Astrocyte (in vitro differentiated cells and primary cell): ENCODE measurements around the gene IL1R1. TPM values are rescaled to one million over a fixed set of nuclear protein-coding genes. Genes with fewer than 3 reads are reported as not detected.

Experiments
- DNase-seq: peaks from one replicate; pipeline ENCODE4 v3.0.0-alpha.2; 2010; ENCODE audit warnings: low read depth
- FAIRE-seq: peaks from 2 replicates; lab custom pipeline; 2011; peaks lifted over from hg19 to GRCh38; lab: Jason Lieb, UNC
- H2AFZ ChIP-seq: 2 replicates; pipeline ENCODE4 v1.6.0; 2012; ENCODE audit warnings: low read depth, low read length, inconsistent platforms
- H3K27ac ChIP-seq: 2 replicates; pipeline ENCODE4 v1.5.1; 2011; ENCODE audit warnings: low read depth, low read length, inconsistent platforms
- H3K27me3 ChIP-seq: 2 replicates; pipeline ENCODE4 v1.6.0; 2011; ENCODE audit warnings: low read length, inconsistent platforms; ENCODE audit not compliant: insufficient read depth
- H3K36me3 ChIP-seq: 2 replicates; pipeline ENCODE4 v1.5.1; 2011; ENCODE audit warnings: low read length, inconsistent platforms; ENCODE audit not compliant: insufficient read depth
- H3K4me1 ChIP-seq: 2 replicates; pipeline ENCODE4 v1.5.1; 2011; ENCODE audit warnings: low read length, inconsistent platforms; ENCODE audit not compliant: insufficient read depth
- H3K4me2 ChIP-seq: 2 replicates; pipeline ENCODE4 v1.6.0; 2012; ENCODE audit warnings: low read length, inconsistent platforms
- H3K4me3 ChIP-seq: 2 replicates; pipeline ENCODE4 v1.5.1; 2011; ENCODE audit warnings: low read depth, mild to moderate bottlenecking, low read length, inconsistent platforms; ENCODE audit not compliant: insufficient read depth
- H3K79me2 ChIP-seq: 2 replicates; pipeline ENCODE4 v1.6.0; 2012; ENCODE audit warnings: mild to moderate bottlenecking, low read length, inconsistent platforms; ENCODE audit not compliant: insufficient read depth
- H3K9ac ChIP-seq: 2 replicates; pipeline ENCODE4 v1.6.0; 2012; ENCODE audit warnings: mild to moderate bottlenecking, low read length, inconsistent platforms
- H3K9me3 ChIP-seq: 2 replicates; pipeline ENCODE4 v1.5.1; 2012; ENCODE audit warnings: low read depth, mild to moderate bottlenecking, low read length, inconsistent platforms; ENCODE audit not compliant: insufficient read depth
- H4K20me1 ChIP-seq: 2 replicates; pipeline ENCODE4 v1.6.0; 2012; ENCODE audit warnings: low read length, inconsistent platforms; ENCODE audit not compliant: insufficient read depth
- H3K27ac Mint-ChIP-seq: one replicate; pipeline ENCODE4 v1.8.0; 2021; ENCODE audit warnings: mild to moderate bottlenecking, mixed read lengths; ENCODE audit not compliant: unreplicated experiment
- H3K27me3 Mint-ChIP-seq: one replicate; pipeline ENCODE4 v1.8.0; 2021; ENCODE audit warnings: low read depth, mixed read lengths; ENCODE audit not compliant: unreplicated experiment
- H3K36me3 Mint-ChIP-seq: one replicate; pipeline ENCODE4 v1.8.0; 2021; ENCODE audit warnings: low read depth, mixed read lengths; ENCODE audit not compliant: unreplicated experiment
- H3K4me1 Mint-ChIP-seq: one replicate; pipeline ENCODE4 v1.8.0; 2021; ENCODE audit warnings: low read depth, mixed read lengths; ENCODE audit not compliant: unreplicated experiment
- H3K4me3 Mint-ChIP-seq: one replicate; pipeline ENCODE4 v1.8.0; 2021; ENCODE audit warnings: mild to moderate bottlenecking, moderate library complexity, mixed read lengths; ENCODE audit not compliant: unreplicated experiment
- H3K9me3 Mint-ChIP-seq: one replicate; pipeline ENCODE4 v1.8.0; 2021; ENCODE audit warnings: mild to moderate bottlenecking, mixed read lengths; ENCODE audit not compliant: unreplicated experiment
- EZH2 ChIP-seq: IDR thresholded peaks from 2 replicates; pipeline ENCODE4 v1.6.1; 2012; ENCODE audit warnings: mild to moderate bottlenecking, low read length, inconsistent platforms; ENCODE audit not compliant: insufficient read depth
- total RNA-seq: library from RNA; stranded (reverse); gene quantifications from 2 replicates; pipeline ENCODE4 v1.2.1, GENCODE V29; 2021
- TF ChIP-seq, protein P1 (sequence below): IDR thresholded peaks from 2 replicates; pipeline ENCODE4 v1.5.1; 2011; ENCODE audit warnings: low read depth, mild to moderate bottlenecking, inconsistent platforms, low read length, moderate library complexity; ENCODE audit not compliant: insufficient read depth

Gene IL1R1
- total RNA-seq, 1 donor from 2014 or later = 7.5 TPM

DNA sequence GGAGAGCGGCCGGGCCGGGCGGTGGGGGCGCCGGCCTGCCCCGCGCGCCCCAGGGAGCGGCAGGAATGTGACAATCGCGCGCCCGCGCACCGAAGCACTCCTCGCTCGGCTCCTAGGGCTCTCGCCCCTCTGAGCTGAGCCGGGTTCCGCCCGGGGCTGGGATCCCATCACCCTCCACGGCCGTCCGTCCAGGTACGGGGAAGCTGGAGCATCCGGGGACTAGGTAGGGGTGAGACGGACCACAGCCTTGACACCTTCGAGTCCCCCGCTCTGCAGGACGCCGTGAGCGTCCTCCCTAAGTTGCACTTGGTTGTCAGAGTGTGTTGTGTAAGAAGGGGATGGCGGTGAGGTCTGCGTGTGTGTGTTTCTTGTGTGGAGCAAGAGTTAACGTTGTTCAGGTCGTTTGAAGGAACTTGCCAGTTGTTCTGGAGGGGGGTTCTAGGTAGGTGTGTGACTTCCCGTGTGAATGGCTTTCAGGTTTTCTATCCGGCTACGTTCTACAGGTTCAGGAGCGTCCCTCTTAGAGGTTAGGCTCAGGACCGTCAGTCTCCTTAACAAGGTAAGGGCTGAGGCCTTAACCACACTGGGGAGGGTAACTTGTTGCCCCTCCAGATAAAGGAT is 393 bp downstream of the IL1R1 start:
- Mint-ChIP-seq H3K27me3 (peaks cover 4% of the 10 kb centered on the region), H3K36me3 (peaks cover 29% of the 10 kb centered on the region), H3K4me1 (peaks cover 24% of the 10 kb centered on the region), H3K4me3 (peak overlapping the region; percentile 85), H3K9me3 (peaks cover 45% of the 10 kb centered on the region), H3K27ac (peak overlapping the region; percentile 77)
- H3K4me1 ChIP-seq = peaks cover 10% of the 10 kb centered on the region
- FAIRE-seq = no peak
- H3K9me3 ChIP-seq = peaks cover 36% of the 10 kb centered on the region
- peaks cover 30% of the 10 kb centered on the region for H3K79me2 ChIP-seq
- H3K9ac ChIP-seq = peak overlapping the region; percentile 93
- H3K36me3 ChIP-seq = no peaks in the 10 kb centered on the region
- peak overlapping the region; percentile 97 for H2AFZ ChIP-seq
- H3K27ac ChIP-seq = peak overlapping the region; percentile 62
- no peaks in the 10 kb centered on the region for H3K27me3 ChIP-seq
- H3K4me2 ChIP-seq = peak overlapping the region; percentile 98
- DNase-seq = peak; percentile 58
- peaks cover 4% of the 10 kb centered on the region for H4K20me1 ChIP-seq
- TF ChIP-seq EZH2 = no peak
- TF ChIP-seq, protein P1, sequence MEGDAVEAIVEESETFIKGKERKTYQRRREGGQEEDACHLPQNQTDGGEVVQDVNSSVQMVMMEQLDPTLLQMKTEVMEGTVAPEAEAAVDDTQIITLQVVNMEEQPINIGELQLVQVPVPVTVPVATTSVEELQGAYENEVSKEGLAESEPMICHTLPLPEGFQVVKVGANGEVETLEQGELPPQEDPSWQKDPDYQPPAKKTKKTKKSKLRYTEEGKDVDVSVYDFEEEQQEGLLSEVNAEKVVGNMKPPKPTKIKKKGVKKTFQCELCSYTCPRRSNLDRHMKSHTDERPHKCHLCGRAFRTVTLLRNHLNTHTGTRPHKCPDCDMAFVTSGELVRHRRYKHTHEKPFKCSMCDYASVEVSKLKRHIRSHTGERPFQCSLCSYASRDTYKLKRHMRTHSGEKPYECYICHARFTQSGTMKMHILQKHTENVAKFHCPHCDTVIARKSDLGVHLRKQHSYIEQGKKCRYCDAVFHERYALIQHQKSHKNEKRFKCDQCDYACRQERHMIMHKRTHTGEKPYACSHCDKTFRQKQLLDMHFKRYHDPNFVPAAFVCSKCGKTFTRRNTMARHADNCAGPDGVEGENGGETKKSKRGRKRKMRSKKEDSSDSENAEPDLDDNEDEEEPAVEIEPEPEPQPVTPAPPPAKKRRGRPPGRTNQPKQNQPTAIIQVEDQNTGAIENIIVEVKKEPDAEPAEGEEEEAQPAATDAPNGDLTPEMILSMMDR = no peak
- H3K4me3 ChIP-seq = peak overlapping the region; percentile 73

DNA sequence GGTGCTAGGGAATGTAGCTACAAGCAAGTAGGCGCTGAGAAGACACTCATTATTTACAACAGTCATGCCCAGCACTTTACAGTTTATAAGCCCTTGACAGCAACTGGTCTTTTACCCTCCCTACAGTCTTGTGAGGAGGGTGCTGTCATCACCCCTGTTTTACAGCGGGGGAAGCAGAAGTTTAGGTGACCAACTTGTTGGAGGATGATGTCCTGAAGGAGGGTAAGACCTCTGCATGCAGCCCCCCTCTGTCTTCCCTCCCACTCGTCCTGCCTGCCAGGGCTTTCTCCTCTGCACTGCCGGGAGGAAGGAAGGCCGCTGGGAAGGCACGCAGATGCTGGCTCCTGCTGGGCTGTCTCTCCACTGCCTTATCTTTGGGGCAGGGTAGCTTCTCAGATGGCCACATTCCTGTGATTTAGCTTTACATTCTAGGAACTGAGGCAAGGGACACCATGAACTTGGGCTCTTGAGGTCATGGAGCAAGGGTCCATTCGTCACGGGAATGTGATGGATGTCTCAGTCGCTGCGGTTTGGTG is 972 bp downstream of the IL1R1 start:
- peaks cover 50% of the 10 kb centered on the region for H3K9me3 Mint-ChIP-seq
- Histone ChIP-seq H3K4me3 (peak overlapping the region; percentile 73), H3K4me1 (peaks cover 10% of the 10 kb centered on the region), H3K4me2 (peak overlapping the region; percentile 98), H3K36me3 (no peaks in the 10 kb centered on the region), H3K27ac (peak overlapping the region; percentile 62), H3K9me3 (peaks cover 38% of the 10 kb centered on the region), H4K20me1 (peaks cover 4% of the 10 kb centered on the region), H2AFZ (peak overlapping the region; percentile 97), H3K9ac (peak overlapping the region; percentile 93), H3K27me3 (no peaks in the 10 kb centered on the region), H3K79me2 (peaks cover 30% of the 10 kb centered on the region)
- peaks cover 24% of the 10 kb centered on the region for H3K4me1 Mint-ChIP-seq
- no peak for FAIRE-seq
- no peak for TF ChIP-seq EZH2
- TF ChIP-seq, protein P1 = no peak
- no peak for DNase-seq
- peaks cover 29% of the 10 kb centered on the region for H3K36me3 Mint-ChIP-seq
- peak overlapping the region; percentile 77 for H3K27ac Mint-ChIP-seq
- H3K4me3 Mint-ChIP-seq = peak overlapping the region; percentile 85
- H3K27me3 Mint-ChIP-seq = peaks cover 4% of the 10 kb centered on the region

DNA sequence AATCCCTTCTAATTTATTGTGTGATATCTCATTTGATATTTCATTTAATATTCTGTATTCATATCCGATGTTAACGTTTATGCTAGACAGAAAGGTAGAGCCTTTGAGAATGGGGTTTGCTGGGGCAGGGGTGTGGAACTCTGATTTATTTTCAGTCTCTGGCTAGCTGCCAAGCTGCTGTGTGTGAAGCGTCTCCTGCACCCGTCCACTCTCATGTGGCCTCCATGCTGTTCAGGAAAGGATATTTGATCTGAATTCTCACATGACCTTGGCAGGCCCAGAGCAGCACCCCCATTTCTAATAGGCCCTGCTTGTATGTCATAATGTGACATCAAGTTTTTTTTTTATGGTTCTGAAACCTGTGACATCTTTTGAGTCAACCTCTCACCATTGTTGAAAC is 1.6 kb downstream of the IL1R1 start:
- no peak overlapping the region for H3K27ac Mint-ChIP-seq
- H3K4me1 ChIP-seq = peaks cover 10% of the 10 kb centered on the region
- H4K20me1 ChIP-seq = peaks cover 4% of the 10 kb centered on the region
- H3K27me3 Mint-ChIP-seq = peaks cover 4% of the 10 kb centered on the region
- peaks cover 29% of the 10 kb centered on the region for H3K36me3 Mint-ChIP-seq
- no peak overlapping the region for H2AFZ ChIP-seq
- no peak overlapping the region for H3K4me3 ChIP-seq
- H3K9me3 ChIP-seq = peaks cover 38% of the 10 kb centered on the region
- H3K9ac ChIP-seq = no peak overlapping the region
- TF ChIP-seq EZH2 = no peak
- no peaks in the 10 kb centered on the region for H3K36me3 ChIP-seq
- peaks cover 55% of the 10 kb centered on the region for H3K9me3 Mint-ChIP-seq
- H3K79me2 ChIP-seq = peaks cover 35% of the 10 kb centered on the region
- peak overlapping the region; percentile 20 for H3K4me3 Mint-ChIP-seq
- H3K4me2 ChIP-seq = no peak overlapping the region
- DNase-seq (no peak), FAIRE-seq (no peak)
- H3K4me1 Mint-ChIP-seq = peaks cover 24% of the 10 kb centered on the region
- no peaks in the 10 kb centered on the region for H3K27me3 ChIP-seq
- no peak overlapping the region for H3K27ac ChIP-seq
